ENCODE measurements around the gene ZNF483.

DNA sequence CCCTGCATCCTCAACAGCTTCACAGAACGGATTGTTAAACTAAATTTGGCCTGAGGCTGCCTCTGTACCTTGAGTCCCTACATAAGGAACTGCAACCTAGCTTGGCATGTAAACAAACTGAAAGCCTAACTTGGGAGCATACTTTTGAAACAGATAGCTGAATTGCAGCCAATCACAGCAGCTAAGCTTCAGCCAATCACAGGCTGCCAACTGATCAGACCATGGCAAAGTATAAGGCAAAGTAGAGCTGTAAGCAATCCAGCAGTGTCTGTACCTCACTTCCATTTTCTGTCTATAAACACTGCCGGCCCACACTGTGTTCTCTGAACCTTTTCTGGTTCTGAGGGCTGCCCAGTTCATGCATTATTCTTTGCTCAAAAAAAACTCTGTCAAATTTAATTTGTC is 8.9 kb upstream of the ZNF483 start:
- TF ChIP-seq, protein P1, sequence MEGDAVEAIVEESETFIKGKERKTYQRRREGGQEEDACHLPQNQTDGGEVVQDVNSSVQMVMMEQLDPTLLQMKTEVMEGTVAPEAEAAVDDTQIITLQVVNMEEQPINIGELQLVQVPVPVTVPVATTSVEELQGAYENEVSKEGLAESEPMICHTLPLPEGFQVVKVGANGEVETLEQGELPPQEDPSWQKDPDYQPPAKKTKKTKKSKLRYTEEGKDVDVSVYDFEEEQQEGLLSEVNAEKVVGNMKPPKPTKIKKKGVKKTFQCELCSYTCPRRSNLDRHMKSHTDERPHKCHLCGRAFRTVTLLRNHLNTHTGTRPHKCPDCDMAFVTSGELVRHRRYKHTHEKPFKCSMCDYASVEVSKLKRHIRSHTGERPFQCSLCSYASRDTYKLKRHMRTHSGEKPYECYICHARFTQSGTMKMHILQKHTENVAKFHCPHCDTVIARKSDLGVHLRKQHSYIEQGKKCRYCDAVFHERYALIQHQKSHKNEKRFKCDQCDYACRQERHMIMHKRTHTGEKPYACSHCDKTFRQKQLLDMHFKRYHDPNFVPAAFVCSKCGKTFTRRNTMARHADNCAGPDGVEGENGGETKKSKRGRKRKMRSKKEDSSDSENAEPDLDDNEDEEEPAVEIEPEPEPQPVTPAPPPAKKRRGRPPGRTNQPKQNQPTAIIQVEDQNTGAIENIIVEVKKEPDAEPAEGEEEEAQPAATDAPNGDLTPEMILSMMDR (IDR thresholded peaks at IDR 0.05): no peak
- TF ChIP-seq POLR2A (IDR thresholded peaks at IDR 0.05) (no peak), EP300 (IDR thresholded peaks at IDR 0.05) (no peak)

All from ovary (tissue), 3 donors.